Activated T-cell treated with anti-CD3 and anti-CD28 coated beads, Interleukin-2, amount 50 U/mL, for 4 hours (primary cell): ENCODE measurements around the gene PSME2. TPM values are rescaled to one million over a fixed set of nuclear protein-coding genes. Genes with fewer than 3 reads are reported as not detected.

Source experiments
- ATAC-seq, 2 donors: fragments of 200-7000 bp; cut with Tn5 transposase; one replicate each; pipeline ENCODE4 v1.10.0; 2021
- DNase-seq: peaks from one replicate; pipeline ENCODE4 v3.0.0-alpha.2; 2020
- H3K27me3 Mint-ChIP-seq: one replicate; pipeline ENCODE4 v1.8.0; 2021; ENCODE audit warnings: low read depth, mixed read lengths
- H3K36me3 Mint-ChIP-seq: one replicate; pipeline ENCODE4 v1.8.0; 2022; ENCODE audit warnings: mixed read lengths; ENCODE audit not compliant: insufficient read depth
- H3K4me1 Mint-ChIP-seq: one replicate; pipeline ENCODE4 v1.8.0; 2021; ENCODE audit warnings: low read depth, mixed read lengths
- H3K4me3 Mint-ChIP-seq: one replicate; pipeline ENCODE4 v1.8.0; 2021; ENCODE audit warnings: mild to moderate bottlenecking, moderate library complexity, mixed read lengths
- H3K9me3 Mint-ChIP-seq: one replicate; pipeline ENCODE4 v1.8.0; 2021; ENCODE audit warnings: mixed read lengths
- total RNA-seq, 3 donors: library from RNA; stranded (reverse); gene quantifications; one replicate each; pipeline ENCODE4 v1.2.1, GENCODE V29; 2021

PSME2 gene
- total RNA-seq, 3 donors from 2014 or later = 433 to 479 (median 471) TPM

DNA sequence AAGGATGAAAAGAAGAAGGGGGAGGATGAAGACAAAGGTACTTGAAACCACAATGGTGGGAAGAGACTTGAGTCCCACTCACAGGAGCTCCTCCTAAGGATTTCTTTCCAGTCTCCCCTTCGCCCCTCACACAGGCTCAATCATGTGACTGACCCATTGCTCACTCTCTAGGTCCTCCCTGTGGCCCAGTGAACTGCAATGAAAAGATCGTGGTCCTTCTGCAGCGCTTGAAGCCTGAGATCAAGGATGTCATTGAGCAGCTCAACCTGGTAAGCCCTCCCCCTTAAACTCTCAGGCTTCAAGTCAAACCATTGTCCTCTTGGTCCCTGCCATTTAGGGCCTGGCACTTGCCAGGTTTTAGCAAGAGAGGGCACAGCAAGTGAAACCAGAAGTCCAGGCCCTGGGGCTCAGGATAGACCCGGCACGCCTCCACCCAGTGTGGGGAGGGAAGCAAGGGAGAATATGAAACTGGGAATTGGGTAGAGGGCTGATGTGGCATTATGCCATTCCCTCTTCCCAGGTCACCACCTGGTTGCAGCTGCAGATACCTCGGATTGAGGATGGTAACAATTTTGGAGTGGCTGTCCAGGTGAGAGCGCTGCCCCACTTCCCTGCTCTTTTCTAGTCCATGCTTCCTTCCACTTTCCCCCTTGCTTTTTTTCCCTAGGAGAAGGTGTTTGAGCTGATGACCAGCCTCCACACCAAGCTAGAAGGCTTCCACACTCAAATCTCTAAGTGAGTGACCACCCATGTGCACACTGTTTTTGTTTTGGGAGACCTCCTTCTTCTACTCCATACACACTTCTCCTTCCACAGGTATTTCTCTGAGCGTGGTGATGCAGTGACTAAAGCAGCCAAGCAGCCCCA lies 8.6 kb downstream of the PSME2 start:
- DNase-seq = no peak
- H3K4me3 Mint-ChIP-seq = peak overlapping the region; percentile 91
- ATAC-seq = no peak
- peaks cover 61% of the 10 kb centered on the region for H3K4me1 Mint-ChIP-seq
- no peaks in the 10 kb centered on the region for H3K27me3 Mint-ChIP-seq
- H3K36me3 Mint-ChIP-seq = peaks cover 27% of the 10 kb centered on the region
- H3K9me3 Mint-ChIP-seq = no peaks in the 10 kb centered on the region

DNA sequence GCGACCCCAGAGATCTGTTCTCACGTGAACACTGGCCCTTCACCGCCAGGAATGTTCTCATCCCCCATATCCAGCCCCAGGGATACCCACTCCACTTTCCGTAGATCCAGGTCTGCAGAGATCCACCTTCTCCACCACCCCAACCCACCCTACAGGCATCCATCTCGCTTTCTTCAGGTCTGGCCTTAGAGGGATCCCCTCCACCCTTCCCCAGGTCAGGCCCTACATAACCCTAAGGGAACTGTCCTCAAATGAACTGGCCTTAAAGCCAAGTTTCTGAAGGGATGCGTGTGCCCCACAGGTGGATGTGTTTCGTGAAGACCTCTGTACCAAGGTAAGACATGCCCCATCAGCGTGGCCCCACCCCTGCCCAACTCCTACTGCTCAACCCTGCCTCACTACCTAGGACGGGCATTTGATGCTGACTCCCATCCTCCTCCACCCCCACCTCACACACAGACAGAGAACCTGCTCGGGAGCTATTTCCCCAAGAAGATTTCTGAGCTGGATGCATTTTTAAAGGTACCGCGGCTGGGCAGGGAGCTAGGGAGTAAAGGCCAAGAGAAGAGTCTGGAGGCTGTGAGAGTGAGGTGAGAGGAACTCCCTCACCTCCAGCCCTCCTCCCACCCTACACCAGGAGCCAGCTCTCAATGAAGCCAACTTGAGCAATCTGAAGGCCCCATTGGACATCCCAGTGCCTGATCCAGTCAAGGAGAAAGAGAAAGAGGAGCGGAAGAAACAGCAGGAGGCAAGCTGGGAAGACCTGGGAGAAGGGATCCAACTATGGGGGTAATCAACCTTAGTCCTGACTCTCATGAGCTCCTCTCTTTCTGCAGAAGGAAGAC lies 9.5 kb downstream of the PSME2 start:
- no peak for ATAC-seq
- Mint-ChIP-seq H3K4me1 (peaks cover 62% of the 10 kb centered on the region), H3K27me3 (no peaks in the 10 kb centered on the region), H3K9me3 (no peaks in the 10 kb centered on the region), H3K4me3 (peak overlapping the region; percentile 91), H3K36me3 (peaks cover 25% of the 10 kb centered on the region)
- DNase-seq = no peak

DNA sequence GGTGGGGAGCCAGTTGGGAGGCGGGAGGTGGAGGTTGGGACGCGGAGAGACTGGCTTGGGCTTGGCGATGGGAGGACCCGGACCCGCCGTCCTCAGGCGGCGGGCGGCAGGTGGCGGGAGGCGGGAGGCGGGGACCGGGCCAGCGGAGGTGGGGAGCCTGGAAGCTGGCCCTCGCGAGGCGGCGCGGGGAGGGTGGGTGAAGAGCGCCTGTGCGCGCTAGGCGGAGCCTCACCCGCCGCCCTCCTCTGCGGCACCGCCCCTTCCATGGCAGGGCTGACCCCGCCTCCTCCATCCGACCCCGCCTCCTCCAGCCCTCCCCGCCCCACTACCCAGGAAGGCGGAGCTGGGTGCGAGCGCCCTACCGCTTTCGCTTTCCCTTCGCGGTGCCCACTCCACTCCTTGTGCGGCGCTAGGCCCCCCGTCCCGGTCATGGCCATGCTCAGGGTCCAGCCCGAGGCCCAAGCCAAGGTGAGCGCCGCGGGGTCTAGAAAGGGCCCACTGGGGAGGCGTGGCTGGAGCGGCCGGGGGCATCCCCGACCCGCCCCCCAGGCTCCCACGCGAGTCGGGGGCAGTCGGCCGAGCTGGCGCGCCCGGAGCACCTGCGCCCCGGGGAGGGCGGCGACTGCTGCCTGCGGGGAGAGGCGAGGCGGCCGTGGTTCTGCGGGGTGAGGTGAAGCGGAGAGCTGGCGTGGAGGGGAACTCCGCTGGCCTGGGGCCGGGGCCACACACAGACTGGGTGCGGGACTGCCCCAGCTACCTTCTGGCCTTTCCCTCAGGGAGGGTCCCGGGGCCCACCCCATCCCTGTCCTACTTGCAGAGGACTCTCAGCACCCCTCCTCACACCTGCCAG lies 10.4 kb downstream of the PSME2 start, which contains the start of gene PSME1:
Gene PSME1 (plus strand): TSS at position 361 of the 850 bp plus-strand sequence. CDS start 69 bp downstream, at position 430.
- H3K4me1 Mint-ChIP-seq = peaks cover 63% of the 10 kb centered on the region

DNA sequence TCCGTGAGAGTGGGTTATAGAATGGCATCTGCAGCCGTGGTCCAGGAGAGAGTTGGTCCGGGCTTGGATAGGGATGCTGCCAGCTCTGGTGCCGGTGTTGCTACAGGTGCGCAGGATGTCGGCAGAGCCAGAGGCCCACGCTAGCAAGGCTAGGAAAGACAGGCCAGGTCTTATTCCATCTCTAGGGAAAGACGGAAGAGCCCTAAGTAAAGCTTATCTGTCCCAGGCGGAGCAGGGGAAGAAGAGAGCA lies 10.9 kb downstream of the PSME2 start:
- H3K27me3 Mint-ChIP-seq = no peaks in the 10 kb centered on the region
- no peak for DNase-seq
- peaks cover 25% of the 10 kb centered on the region for H3K36me3 Mint-ChIP-seq
- no peaks in the 10 kb centered on the region for H3K9me3 Mint-ChIP-seq
- ATAC-seq = peak; percentile 0
- H3K4me3 Mint-ChIP-seq = peak overlapping the region; percentile 91
- H3K4me1 Mint-ChIP-seq = peaks cover 63% of the 10 kb centered on the region

More for the DNA sequence above, 10.4 kb downstream of the PSME2 start, which contains the start of gene PSME1:
- peak within 1 kb of the TSS; percentile 91 for H3K4me3 Mint-ChIP-seq
- peak; percentile 95 for DNase-seq
- ATAC-seq = peak; percentile 94 to 95
- peaks cover 25% of the 10 kb centered on the region for H3K36me3 Mint-ChIP-seq
- H3K9me3 Mint-ChIP-seq = no peaks in the 10 kb centered on the region
- no peaks in the 10 kb centered on the region for H3K27me3 Mint-ChIP-seq

DNA sequence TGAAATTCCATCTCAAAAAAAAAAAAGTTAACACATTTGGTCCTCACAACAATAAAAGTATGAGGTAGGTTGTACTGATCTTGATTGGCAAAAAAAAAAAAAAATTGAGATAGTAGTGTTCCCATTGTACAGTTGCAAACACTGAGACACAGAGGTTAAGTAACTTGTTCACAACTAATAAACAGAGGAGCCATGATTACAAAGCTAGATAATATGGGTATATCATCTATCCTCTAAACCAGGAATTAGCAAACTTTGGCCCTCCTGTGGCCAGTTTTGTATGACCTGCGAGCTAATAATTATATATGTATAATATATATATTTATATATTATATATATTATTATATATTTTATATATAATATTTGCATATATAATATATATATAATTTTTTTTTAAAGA lies 12.7 kb downstream of the PSME2 start:
- Mint-ChIP-seq H3K36me3 (peaks cover 13% of the 10 kb centered on the region), H3K27me3 (no peaks in the 10 kb centered on the region), H3K4me1 (peaks cover 48% of the 10 kb centered on the region), H3K9me3 (no peaks in the 10 kb centered on the region), H3K4me3 (no peak overlapping the region)
- DNase-seq (no peak), ATAC-seq (no peak)

DNA sequence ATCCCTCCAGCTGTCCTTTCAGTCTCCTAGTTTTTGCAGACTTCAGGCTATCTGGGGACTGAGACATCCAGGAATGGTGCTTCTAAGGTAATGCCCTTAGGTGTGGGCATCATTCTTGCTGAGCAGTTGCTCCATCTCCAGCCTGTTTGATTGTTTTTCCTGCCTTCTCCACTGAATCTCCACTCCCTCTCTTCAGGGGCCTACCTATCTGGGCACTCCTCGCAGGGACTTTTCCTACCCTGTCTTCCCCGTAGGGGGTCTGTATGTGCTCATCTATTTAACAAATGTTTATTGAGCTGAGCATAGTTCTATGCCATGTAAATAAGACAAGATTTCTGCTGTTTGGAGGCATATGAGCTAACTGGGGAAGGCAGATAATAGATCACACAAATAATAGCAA lies 13.4 kb downstream of the PSME2 start:
- no peak for DNase-seq
- Mint-ChIP-seq H3K4me1 (peaks cover 42% of the 10 kb centered on the region), H3K36me3 (peaks cover 5% of the 10 kb centered on the region), H3K9me3 (no peaks in the 10 kb centered on the region), H3K27me3 (no peaks in the 10 kb centered on the region), H3K4me3 (peak overlapping the region; percentile 28)
- ATAC-seq = no peak

DNA sequence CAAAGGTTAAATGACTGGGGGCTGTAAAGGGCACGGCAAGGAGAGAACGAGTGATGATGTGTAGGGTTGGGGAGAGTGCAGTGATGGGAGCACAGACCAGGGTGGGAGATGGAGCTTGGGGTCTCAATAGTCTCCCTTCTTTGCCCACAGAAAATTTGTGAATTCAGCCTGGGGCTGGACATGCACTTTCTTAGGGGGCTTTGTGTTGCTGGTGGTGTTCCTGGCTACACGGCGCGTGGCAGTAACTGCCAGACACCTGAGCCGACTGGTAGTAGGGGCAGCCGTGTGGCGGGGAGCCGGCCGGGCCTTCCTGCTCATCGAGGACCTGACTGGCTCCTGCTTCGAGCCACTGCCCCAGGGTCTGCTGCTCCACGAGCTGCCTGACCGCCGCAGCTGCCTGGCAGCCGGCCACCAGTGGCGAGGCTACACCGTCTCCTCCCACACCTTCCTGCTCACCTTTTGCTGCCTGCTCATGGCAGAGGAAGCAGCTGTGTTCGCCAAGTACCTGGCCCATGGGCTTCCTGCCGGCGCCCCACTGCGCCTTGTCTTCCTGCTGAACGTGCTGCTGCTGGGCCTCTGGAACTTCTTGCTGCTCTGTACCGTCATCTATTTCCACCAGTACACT lies 14.2 kb downstream of the PSME2 start:
- no peaks in the 10 kb centered on the region for H3K9me3 Mint-ChIP-seq
- H3K27me3 Mint-ChIP-seq = no peaks in the 10 kb centered on the region
- peaks cover 3% of the 10 kb centered on the region for H3K36me3 Mint-ChIP-seq
- DNase-seq (peak; percentile 23), ATAC-seq (no peak)
- peaks cover 36% of the 10 kb centered on the region for H3K4me1 Mint-ChIP-seq
- peak overlapping the region; percentile 50 for H3K4me3 Mint-ChIP-seq

DNA sequence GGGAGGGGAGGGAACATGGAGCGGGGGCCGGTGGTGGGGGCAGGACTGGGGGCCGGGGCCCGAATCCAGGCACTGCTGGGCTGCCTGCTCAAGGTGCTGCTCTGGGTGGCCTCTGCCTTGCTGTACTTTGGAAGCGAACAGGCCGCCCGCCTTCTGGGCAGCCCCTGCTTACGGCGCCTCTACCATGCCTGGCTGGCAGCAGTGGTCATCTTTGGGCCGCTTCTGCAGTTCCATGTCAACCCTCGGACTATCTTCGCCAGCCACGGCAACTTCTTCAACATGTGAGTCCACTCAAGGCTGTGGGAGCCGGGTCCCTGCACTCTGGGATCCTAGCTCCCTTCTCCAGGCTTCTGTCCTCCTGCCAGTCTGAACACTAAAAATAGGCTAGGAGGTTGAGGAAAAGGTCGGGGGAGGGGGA lies 14.9 kb downstream of the PSME2 start:
- no peaks in the 10 kb centered on the region for H3K27me3 Mint-ChIP-seq
- no peaks in the 10 kb centered on the region for H3K36me3 Mint-ChIP-seq
- no peaks in the 10 kb centered on the region for H3K9me3 Mint-ChIP-seq
- no peak for DNase-seq
- no peak overlapping the region for H3K4me3 Mint-ChIP-seq
- no peak for ATAC-seq
- H3K4me1 Mint-ChIP-seq = peaks cover 29% of the 10 kb centered on the region

DNA sequence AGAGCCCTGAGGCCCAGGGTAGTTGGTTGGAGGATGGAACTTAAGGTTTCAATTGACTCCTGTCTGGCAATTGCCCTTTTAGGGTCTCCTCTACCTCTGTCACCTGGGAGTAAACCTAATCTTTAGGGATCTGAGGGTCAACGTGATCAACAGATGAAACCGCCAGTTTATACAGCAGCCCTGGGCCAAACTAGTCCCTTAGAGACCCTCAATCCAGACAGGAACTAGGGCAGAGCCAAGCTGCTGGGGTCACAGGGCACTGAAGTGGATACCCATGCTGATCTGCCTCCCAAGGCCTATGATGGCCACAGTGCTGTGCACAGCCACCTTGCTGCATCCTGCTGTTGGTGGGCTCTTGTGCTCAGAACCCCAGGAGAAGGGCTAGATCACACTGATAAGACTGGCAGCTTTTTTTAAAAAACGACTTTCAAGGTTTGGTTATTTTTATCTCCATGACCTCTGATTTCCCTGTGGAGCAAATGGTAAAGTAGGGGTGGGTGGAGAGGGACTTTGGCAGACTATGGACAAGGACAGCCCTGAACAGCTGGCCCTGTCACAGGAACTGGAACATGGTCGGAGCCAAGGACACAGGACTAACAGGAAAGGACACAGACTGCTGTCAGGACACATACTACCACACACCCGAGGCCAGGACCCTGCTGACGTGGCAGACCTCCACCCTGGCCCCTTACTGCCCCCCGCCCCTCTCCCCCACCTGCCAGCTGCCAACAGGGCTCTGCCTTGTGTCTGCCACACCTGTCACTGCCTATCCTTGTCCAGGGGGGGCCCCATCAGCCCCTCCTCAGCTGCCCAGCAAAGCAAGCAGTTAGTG lies 15.5 kb downstream of the PSME2 start:
- Mint-ChIP-seq H3K4me3 (no peak overlapping the region), H3K9me3 (no peaks in the 10 kb centered on the region), H3K4me1 (peaks cover 28% of the 10 kb centered on the region), H3K36me3 (no peaks in the 10 kb centered on the region), H3K27me3 (no peaks in the 10 kb centered on the region)
- no peak for DNase-seq
- no peak for ATAC-seq

DNA sequence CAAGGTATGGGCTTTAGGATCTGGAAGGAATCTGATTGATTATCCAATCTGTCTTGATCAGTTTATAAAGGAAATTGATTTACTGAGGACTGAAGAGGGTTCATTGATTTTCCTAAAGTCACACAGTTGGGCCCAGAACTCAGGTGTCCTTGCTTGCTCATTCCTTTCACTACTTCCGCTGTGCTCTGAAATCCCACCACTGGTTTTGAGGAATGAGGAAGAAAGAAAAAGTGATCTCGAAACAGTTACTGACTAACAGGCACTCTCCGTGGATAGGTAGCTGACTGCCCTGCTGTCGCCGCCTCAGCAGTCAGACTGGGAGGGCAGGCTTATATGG lies 16.1 kb downstream of the PSME2 start, which contains the start of gene FITM1:
Gene FITM1 (plus strand): TSS at position 280 of the 337 bp plus-strand sequence. CDS start 905 bp downstream, outside the sequence.
- H3K4me1 Mint-ChIP-seq = peaks cover 25% of the 10 kb centered on the region
- no peak within 1 kb of the TSS for H3K4me3 Mint-ChIP-seq
- DNase-seq (no peak), ATAC-seq (no peak)
- no peaks in the 10 kb centered on the region for H3K27me3 Mint-ChIP-seq
- H3K9me3 Mint-ChIP-seq = no peaks in the 10 kb centered on the region
- H3K36me3 Mint-ChIP-seq = peaks cover under 1% of the 10 kb centered on the region

DNA sequence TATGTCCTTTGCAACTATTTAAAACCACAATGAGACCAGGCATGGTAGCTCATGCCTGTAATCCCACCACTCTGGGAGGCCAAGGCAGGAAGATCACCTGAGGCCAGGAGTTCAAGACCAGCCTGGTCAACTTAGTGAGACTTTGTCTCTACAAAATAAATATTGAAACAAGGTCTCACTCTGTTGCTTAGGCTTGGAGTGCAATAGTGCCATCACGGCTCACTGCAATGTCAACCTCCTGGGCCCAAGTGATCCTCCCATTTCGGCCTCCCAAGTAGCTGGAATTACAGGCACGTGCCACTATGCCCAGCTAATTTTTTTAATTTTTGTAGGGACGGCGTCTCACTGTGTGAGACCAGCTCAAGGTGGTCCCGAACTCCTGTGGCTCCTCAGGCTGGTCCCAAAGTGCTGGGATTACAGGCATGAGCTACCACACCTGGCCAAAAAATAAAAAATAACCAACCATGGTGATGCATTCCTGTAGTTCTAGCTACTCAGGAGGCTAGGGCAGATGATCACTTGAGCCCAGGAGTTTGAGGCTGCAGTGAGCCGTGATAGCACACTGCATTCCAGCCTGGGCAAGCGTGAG lies 16.9 kb downstream of the PSME2 start:
- Mint-ChIP-seq H3K9me3 (no peaks in the 10 kb centered on the region), H3K4me3 (no peak overlapping the region), H3K36me3 (peaks cover 4% of the 10 kb centered on the region), H3K27me3 (no peaks in the 10 kb centered on the region), H3K4me1 (peaks cover 20% of the 10 kb centered on the region)
- ATAC-seq (no peak), DNase-seq (no peak)

DNA sequence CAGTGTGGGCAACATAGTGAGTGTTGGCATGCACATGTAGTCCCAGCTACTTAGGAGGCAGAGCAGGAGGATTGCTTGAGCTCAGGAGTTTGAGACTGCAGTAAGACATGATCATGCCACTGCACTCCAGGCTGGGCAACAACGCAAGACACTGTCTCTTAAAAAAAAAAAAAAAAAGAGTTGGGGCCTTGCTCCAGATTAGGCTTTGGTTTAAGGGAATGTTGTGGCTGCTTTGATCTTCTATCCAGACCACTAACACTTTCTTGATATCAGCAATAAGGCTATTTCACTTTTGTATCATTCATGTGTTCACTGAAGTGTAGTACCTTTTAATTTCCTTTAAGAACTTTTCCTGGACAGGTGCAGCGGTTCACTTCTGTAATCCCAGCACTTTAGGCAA lies 18.7 kb downstream of the PSME2 start:
- peaks cover 10% of the 10 kb centered on the region for H3K36me3 Mint-ChIP-seq

DNA sequence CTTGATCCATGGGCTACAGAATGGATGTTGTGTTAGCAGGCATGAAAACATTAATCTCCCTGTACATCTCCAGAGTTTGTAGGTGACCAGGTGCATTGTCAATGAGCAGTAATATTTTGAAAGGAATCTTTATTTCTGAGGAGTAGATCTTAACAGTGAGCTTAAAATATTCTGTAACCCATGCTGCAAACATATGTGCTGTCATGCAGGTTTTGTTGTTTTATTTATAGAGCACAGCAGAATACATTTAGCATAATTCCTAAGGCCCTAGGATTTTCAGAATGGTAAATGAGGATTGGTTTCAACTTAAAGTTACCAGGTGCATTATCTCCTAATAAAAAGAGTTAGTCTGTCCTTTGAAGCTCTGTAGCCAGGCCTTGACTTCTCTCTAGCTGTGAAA lies 19.5 kb downstream of the PSME2 start:
- Mint-ChIP-seq H3K9me3 (no peaks in the 10 kb centered on the region), H3K4me3 (no peak overlapping the region), H3K4me1 (peaks cover 12% of the 10 kb centered on the region), H3K36me3 (peaks cover 11% of the 10 kb centered on the region), H3K27me3 (no peaks in the 10 kb centered on the region)
- DNase-seq (no peak), ATAC-seq (no peak)

More for the DNA sequence above, 18.7 kb downstream of the PSME2 start:
- no peaks in the 10 kb centered on the region for H3K9me3 Mint-ChIP-seq
- DNase-seq = no peak
- no peak for ATAC-seq
- H3K27me3 Mint-ChIP-seq = no peaks in the 10 kb centered on the region
- H3K4me1 Mint-ChIP-seq = peaks cover 19% of the 10 kb centered on the region
- H3K4me3 Mint-ChIP-seq = no peak overlapping the region
